NCI-H526 treated with DMSO at 0.1 percent for 48 hours (cell line): ENCODE results near the gene RPA4.
"Not testable (repeated sequence)": the region's sequence is repeated elsewhere in the genome, so short reads cannot be mapped to it uniquely, and the experiment has no call there.

Experiments
- DNase-seq: peaks from one replicate; lab custom pipeline; 2025; lab: John Stamatoyannopoulos, UW

RPA4 gene

GRCh38 chrX:96883608-96884007 lies at the start of gene RPA4:
Gene RPA4 (plus strand): TSS chrX:96883908. CDS start chrX:96884311, 403 bp downstream.
- DNase-seq: no peak

- DNase-seq: no peak
Measured at GRCh38 chrX:96834137-96834536, 49.6 kb upstream of the RPA4 start.

GRCh38 chrX:96835660-96836289 lies 47.9 kb upstream of the RPA4 start:
- DNase-seq: no peak

GRCh38 chrX:96837808-96838207 lies 45.9 kb upstream of the RPA4 start:
- no peak for DNase-seq

- peak; percentile 10 for DNase-seq
Measured at GRCh38 chrX:96838537-96838936, 45.2 kb upstream of the RPA4 start.

- DNase-seq: no peak
Measured at GRCh38 chrX:96841325-96841724, 42.4 kb upstream of the RPA4 start.

- not testable (repeated sequence) for DNase-seq
Measured at GRCh38 chrX:96841866-96842265, 41.8 kb upstream of the RPA4 start.

- no peak for DNase-seq
Measured at GRCh38 chrX:96843566-96843965, 40.1 kb upstream of the RPA4 start.

GRCh38 chrX:96846841-96847240 lies 36.9 kb upstream of the RPA4 start:
- DNase-seq: no peak

GRCh38 chrX:96859422-96859821 lies 24.3 kb upstream of the RPA4 start:
- not testable (repeated sequence) for DNase-seq

GRCh38 chrX:96861218-96861617 lies 22.5 kb upstream of the RPA4 start:
- DNase-seq: no peak

- no peak for DNase-seq
Measured at GRCh38 chrX:96861661-96862060, 22.0 kb upstream of the RPA4 start.

GRCh38 chrX:96884027-96884426 lies 319 bp downstream of the RPA4 start:
- no peak for DNase-seq

- no peak for DNase-seq
Measured at GRCh38 chrX:96889726-96890125, 6.0 kb downstream of the RPA4 start.

GRCh38 chrX:96906741-96907140 lies 23.0 kb downstream of the RPA4 start:
- DNase-seq: no peak

- no peak for DNase-seq
Measured at GRCh38 chrX:96907516-96908272, 24.0 kb downstream of the RPA4 start.

- no peak for DNase-seq
Measured at GRCh38 chrX:96909291-96909690, 25.6 kb downstream of the RPA4 start.

- no peak for DNase-seq
Measured at GRCh38 chrX:96918864-96919263, 35.2 kb downstream of the RPA4 start.

- no peak for DNase-seq
Measured at GRCh38 chrX:96919672-96920071, 36.0 kb downstream of the RPA4 start.

- DNase-seq: no peak
Measured at GRCh38 chrX:96924581-96924980, 40.9 kb downstream of the RPA4 start.

- DNase-seq: peak; percentile 2
Measured at GRCh38 chrX:96929036-96929435, 45.3 kb downstream of the RPA4 start.
